ENCODE results near the gene ZEB1.

ZEB1 gene

GRCh38 chr10:31317171-31317570 is 1.8 kb upstream of the ZEB1 start:
- Histone ChIP-seq H3K4me2 (ENCODE audit: low read depth, low read length, poor library complexity, severe bottlenecking) (peak overlapping the region; percentile 77), H4K20me1 (ENCODE audit: insufficient read depth, low read length, poor library complexity, severe bottlenecking) (peaks cover 22% of the 10 kb centered on the region), H3K9me2 (replicated peaks; ENCODE audit: low read depth, low read length) (no peaks in the 10 kb centered on the region), H3K9me3 (ENCODE audit: insufficient read depth, low read depth, low read length) (no peaks in the 10 kb centered on the region), H3K4me1 (ENCODE audit: insufficient read depth, low read length, poor library complexity, severe bottlenecking) (peaks cover 41% of the 10 kb centered on the region), H3K79me2 (ENCODE audit: insufficient read depth, low read length) (peaks cover 45% of the 10 kb centered on the region), H3K4me3 (ENCODE audit: low read length, poor library complexity, severe bottlenecking) (peak overlapping the region; percentile 86), H3F3A (ENCODE audit: low read depth) (no peaks in the 10 kb centered on the region), H3K9ac (ENCODE audit: low read depth, low read length, poor library complexity, severe bottlenecking) (no peak overlapping the region), H3K27me3 (ENCODE audit: insufficient read depth, low read length, poor library complexity, severe bottlenecking) (no peaks in the 10 kb centered on the region), H2AFZ (ENCODE audit: low read length) (no peak overlapping the region), H3K36me3 (ENCODE audit: insufficient read depth, low read length) (no peaks in the 10 kb centered on the region)
- no peak for TF ChIP-seq CTCF (conservative IDR thresholded peaks at IDR 0.05; ENCODE audit: low read length)
- TF ChIP-seq EZH2phosphoT487 (IDR thresholded peaks at IDR 0.05; ENCODE audit: borderline replicate concordance), result no peak

- peaks cover 28% of the 10 kb centered on the region for H4K20me1 ChIP-seq (ENCODE audit: insufficient read depth, low read length, poor library complexity, severe bottlenecking)
- no peaks in the 10 kb centered on the region for H3K9me2 ChIP-seq (replicated peaks; ENCODE audit: low read depth, low read length)
- no peaks in the 10 kb centered on the region for H3F3A ChIP-seq (ENCODE audit: low read depth)
- peaks cover 52% of the 10 kb centered on the region for H3K79me2 ChIP-seq (ENCODE audit: insufficient read depth, low read length)
- no peaks in the 10 kb centered on the region for H3K27me3 ChIP-seq (ENCODE audit: insufficient read depth, low read length, poor library complexity, severe bottlenecking)
- H2AFZ ChIP-seq (ENCODE audit: low read length), result peak overlapping the region; percentile 93
- H3K9me3 ChIP-seq (ENCODE audit: insufficient read depth, low read depth, low read length), result no peaks in the 10 kb centered on the region
- H3K9ac ChIP-seq (ENCODE audit: low read depth, low read length, poor library complexity, severe bottlenecking), result peak overlapping the region; percentile 91
- H3K36me3 ChIP-seq (ENCODE audit: insufficient read depth, low read length), result no peaks in the 10 kb centered on the region
- TF ChIP-seq CTCF (conservative IDR thresholded peaks at IDR 0.05; ENCODE audit: low read length) (no peak), EZH2phosphoT487 (IDR thresholded peaks at IDR 0.05; ENCODE audit: borderline replicate concordance) (no peak)
- peak overlapping the region; percentile 77 for H3K4me2 ChIP-seq (ENCODE audit: low read depth, low read length, poor library complexity, severe bottlenecking)
- H3K4me3 ChIP-seq (ENCODE audit: low read length, poor library complexity, severe bottlenecking), result peak overlapping the region; percentile 86
- peaks cover 47% of the 10 kb centered on the region for H3K4me1 ChIP-seq (ENCODE audit: insufficient read depth, low read length, poor library complexity, severe bottlenecking)
These were observed 1.2 kb upstream of the ZEB1 start for GRCh38 chr10:31317652-31318381.

- Histone ChIP-seq H3K4me3 (ENCODE audit: low read length, poor library complexity, severe bottlenecking) (peak overlapping the region; percentile 86), H3K4me1 (ENCODE audit: insufficient read depth, low read length, poor library complexity, severe bottlenecking) (peaks cover 53% of the 10 kb centered on the region), H3K4me2 (ENCODE audit: low read depth, low read length, poor library complexity, severe bottlenecking) (peak overlapping the region; percentile 77), H3K36me3 (ENCODE audit: insufficient read depth, low read length) (no peaks in the 10 kb centered on the region), H3F3A (ENCODE audit: low read depth) (no peaks in the 10 kb centered on the region), H3K9me2 (replicated peaks; ENCODE audit: low read depth, low read length) (no peaks in the 10 kb centered on the region), H2AFZ (ENCODE audit: low read length) (peak overlapping the region; percentile 93), H4K20me1 (ENCODE audit: insufficient read depth, low read length, poor library complexity, severe bottlenecking) (peaks cover 34% of the 10 kb centered on the region), H3K79me2 (ENCODE audit: insufficient read depth, low read length) (peaks cover 58% of the 10 kb centered on the region), H3K9ac (ENCODE audit: low read depth, low read length, poor library complexity, severe bottlenecking) (peak overlapping the region; percentile 91), H3K27me3 (ENCODE audit: insufficient read depth, low read length, poor library complexity, severe bottlenecking) (no peaks in the 10 kb centered on the region), H3K9me3 (ENCODE audit: insufficient read depth, low read depth, low read length) (no peaks in the 10 kb centered on the region)
- no peak for TF ChIP-seq EZH2phosphoT487 (IDR thresholded peaks at IDR 0.05; ENCODE audit: borderline replicate concordance)
- TF ChIP-seq CTCF (conservative IDR thresholded peaks at IDR 0.05; ENCODE audit: low read length), result no peak
These were observed 598 bp upstream of the ZEB1 start for GRCh38 chr10:31318382-31318853.
